NCI-H1436 (cell line): ENCODE results near the gene HDAC4.
"Not testable (repeated sequence)": the region's sequence is repeated elsewhere in the genome, so short reads cannot be mapped to it uniquely, and the experiment has no call there.

Experiments used
- DNase-seq: peaks from one replicate; lab custom pipeline; 2025; lab: John Stamatoyannopoulos, UW

Gene HDAC4

DNA sequence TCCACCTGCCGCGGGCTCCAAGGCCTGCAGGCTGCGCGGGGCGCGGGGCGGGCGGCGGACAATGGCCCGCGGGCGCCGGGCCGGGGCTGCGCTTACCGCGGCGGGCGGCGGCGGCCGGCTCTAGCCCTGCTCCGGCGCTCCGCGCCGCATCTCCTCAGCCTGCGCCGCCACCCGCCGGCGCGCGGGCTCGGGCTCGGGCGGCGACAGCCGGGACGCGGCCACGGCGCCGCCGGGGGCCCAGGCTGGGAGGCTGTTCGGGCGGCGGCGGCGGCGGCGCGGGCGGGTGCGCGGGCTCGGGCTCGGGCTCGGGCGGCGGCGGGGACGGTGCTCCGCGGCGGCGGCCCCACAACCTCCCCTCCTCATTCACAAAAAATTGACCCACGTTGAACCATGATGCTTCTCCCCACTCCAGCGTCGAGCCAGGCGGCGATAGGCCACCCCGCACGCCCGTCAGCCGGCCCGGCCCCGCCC is at the start of gene HDAC4:
Gene HDAC4, minus strand, starts transcription at position 425 of the 471 bp plus-strand sequence. CDS start 48,321 bp downstream, outside the sequence.
- no peak for DNase-seq

- DNase-seq: not testable (repeated sequence)
These were observed 48.6 kb upstream of the HDAC4 start for GRCh38 chr2:239449468-239449867.

DNA sequence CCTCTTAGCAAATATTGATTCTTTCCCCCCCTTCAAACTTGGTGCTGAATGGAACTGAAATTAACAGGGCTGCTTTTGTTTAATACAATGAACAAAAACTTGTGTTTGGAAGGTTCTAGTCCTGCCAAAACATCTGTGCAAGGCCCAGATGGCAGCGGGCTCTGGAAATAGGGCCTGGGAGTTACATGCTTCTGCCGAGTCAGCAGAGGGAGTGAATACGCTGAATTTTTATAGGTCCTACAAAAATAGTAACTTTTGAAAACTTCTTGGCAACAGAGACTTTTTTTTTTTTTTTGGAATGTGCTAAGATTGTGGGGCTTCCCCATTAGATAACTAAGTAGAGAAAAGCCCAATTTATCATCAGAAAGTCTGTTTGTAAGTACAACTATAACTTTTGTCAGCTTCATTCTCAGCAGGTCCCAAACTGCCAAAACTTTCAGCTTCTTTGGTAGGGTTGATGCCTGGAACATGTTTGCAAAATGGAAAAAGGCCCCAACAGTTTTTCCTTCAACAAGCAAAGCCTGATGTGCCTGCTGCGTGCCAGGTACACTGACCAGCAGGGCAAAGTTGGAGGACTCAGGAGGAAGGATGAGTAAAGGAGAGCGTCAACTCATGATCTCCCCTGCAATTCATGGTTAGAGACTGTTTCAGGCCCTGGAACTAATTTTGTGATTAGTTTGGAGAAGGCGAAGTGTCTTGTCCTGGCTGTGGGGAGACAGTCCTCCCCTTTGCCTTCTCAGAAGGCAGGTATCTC is 45.1 kb upstream of the HDAC4 start:
- no peak for DNase-seq

GRCh38 chr2:239444626-239445577 is 44.1 kb upstream of the HDAC4 start:
- no peak for DNase-seq

DNA sequence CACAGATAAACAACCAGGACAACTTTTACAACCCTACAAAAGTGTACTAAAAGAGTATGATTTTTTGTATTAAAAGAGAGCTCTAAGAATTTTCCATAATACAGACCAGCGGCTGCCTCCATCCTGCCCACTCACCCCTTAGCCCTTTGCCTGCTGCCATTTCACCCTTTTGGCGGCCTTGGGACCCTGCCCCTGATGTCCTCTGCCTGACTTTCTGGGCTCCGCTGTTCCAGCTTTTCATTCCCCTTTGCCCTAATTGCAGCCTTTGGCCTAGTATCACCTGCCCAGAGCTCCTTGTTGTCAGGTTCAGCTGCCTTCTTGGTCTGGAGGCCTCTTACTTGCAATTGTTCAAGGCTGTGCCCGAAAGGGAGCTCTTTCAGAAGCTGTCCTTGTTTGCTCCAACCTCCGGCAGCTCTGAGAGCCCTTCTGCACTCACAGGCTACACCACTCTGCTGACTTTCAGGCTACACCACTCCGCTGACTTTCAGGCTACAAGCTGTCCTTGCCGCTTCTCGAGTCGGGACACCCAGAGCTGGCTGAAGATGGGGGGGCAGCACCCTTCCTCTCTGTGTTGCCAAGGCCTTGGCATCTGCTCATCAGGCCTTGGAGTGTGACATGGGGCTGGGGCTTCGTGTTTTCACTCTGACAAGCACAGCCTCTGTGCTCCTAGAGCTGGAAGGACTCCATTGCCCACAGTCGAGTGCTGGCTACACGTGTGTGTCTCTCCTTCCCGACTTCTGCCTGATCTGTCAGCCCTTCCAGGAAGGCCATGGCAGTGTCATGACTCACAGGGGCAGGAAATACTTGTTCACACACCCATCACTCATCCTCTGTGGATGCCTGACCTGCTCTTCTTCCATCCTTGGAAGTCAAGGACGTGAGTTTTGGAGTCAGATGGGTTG is 43.1 kb upstream of the HDAC4 start:
- DNase-seq: no peak

DNA sequence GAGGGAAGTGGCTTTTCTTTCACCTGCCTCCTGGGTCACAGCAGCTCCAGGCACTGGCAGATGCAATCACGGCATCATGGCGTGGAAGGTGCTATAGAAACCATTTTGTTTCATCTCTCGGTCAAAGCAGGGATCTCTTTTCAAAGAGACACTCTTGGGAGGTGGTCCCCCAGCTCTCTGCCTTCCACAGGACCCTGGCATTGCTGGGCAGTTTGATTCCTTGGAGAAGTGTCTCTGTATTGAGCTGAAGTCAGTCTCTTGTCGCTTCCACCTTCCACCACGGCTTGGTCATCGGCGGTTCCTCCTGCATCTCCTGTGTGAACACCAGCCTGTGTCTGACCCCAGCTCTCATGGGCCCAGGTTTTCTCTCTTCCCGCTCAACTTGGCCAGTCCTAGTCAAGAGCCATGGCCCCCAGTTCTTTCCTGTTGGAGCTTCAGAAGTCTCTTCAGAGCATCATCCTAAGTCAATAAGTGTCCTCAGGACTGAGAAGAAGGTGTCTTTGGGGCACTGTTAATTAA is 42.3 kb upstream of the HDAC4 start:
- DNase-seq: no peak

GRCh38 chr2:239442192-239442591 is 41.4 kb upstream of the HDAC4 start:
- no peak for DNase-seq

DNA sequence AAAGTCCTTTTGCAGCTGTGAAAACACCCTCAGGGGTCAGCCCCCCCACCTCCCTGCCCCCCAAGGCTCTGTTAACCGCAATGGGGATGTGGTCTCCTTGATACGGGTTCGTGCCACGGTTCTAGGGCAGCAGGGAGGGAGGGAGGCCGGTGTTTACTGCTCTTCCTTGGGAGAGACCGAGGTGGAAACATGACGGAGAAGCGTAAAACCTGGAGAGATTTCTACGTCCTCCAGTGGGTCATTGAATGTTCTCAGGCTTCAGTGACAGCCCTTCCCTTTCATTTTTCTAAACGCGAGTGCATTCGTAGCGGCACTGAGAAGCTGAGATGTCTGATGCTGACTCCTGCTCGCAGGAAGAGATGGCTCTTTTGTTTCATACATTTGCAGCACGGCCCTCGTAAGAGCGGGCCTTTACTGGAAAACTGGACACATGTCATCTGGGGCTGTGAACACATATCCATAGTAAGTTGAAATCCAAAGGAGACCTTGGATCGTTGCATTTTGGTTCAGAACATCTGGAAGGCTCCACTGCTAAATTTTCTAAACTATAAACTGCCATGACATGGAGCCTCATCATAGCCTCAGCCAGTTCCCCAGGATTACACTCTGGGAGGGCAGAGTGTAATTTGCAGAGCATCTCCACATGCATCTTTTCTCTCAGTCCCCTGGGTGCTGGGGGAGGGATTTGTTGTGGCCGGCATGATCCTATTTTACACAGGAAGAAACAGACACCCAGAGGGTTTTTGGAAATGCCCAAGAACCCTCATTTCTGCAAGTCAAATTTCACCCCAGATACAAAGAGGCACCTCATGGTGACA is 40.6 kb upstream of the HDAC4 start:
- no peak for DNase-seq

GRCh38 chr2:239440511-239440959 is 39.7 kb upstream of the HDAC4 start:
- no peak for DNase-seq

- DNase-seq: no peak
These were observed 39.0 kb upstream of the HDAC4 start for GRCh38 chr2:239439754-239440315.

GRCh38 chr2:239438995-239439753 is 38.4 kb upstream of the HDAC4 start:
- DNase-seq: no peak

- DNase-seq: no peak
These were observed 37.5 kb upstream of the HDAC4 start for GRCh38 chr2:239438368-239438767.

DNA sequence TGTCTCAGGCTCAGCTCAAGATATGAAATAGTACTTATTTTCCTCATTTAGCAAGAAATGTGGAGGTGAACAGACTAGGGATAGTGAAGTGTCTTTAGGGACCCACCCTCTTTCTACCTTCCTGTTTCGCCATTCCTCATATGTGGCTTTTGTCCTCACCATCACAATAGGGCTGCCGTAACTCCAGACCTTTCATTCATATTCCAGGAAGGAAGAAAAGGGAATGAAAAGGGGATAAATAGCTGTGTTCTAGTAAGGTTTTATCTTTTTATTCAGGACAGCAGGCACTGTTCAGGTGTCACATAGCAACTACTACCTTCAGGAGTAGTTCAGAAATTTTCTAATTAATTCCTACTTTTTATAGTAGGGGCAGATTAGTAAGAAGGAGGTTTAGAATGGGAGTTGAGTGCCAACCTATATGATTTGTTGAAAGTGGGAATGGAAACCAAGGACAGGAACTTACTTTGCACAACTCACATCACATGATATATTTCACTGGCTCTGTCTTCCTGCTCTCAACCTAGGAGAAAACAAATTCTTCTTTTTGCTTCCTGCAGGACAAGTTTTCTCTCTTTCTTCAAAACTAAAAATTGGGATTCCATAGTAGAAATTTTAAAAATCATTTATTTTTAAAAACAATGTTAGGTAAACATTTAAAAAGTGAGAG is 36.0 kb upstream of the HDAC4 start:
- DNase-seq: no peak

DNA sequence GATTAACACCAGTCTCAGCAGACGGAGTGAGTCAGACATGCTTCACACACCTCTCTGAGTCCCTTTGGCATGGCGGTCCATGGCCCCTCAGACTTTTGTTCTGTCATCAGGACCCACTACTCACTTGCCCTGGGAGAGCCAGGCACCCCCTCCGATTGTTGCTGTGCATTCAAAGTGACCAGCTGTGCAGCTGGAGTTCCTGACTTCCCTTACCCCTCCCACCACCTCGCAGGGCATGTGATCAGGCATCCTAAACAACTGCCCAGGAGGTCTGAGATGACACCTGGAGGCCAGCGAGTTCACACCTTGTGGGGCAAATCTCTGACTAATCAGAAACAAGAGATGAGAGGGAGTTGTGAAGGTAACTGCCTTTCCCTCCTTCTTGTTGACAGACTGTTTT is 35.3 kb upstream of the HDAC4 start:
- DNase-seq: no peak

DNA sequence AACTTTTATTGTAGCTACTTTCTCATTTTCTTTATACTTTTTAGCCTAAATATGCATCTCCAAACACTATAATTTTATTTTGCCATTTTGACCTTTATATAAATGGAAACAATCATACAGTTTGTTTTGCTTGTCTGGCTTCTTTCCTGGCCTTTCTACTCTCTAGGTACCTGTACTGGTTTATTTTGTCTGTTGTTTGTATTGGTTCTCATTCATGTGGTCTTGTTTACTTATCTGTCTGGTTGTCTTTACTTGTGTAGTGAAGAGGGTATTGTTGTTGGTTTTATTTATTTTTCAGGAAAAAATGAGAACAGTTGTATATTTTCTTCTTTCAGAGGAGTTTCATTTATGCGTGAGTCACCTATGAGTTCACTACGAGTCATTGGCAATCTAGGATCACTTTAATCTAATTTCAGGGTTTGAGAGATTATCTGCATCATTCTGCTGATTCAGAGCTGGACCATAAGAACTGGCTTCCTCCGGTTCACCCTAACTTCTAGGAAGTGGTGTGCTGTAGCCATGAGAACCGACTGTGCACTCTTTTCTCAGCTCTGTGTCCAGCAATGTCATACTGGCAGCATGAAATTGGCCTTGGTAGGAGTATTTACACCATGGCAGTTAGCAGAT is 33.1 kb upstream of the HDAC4 start:
- DNase-seq: no peak

DNA sequence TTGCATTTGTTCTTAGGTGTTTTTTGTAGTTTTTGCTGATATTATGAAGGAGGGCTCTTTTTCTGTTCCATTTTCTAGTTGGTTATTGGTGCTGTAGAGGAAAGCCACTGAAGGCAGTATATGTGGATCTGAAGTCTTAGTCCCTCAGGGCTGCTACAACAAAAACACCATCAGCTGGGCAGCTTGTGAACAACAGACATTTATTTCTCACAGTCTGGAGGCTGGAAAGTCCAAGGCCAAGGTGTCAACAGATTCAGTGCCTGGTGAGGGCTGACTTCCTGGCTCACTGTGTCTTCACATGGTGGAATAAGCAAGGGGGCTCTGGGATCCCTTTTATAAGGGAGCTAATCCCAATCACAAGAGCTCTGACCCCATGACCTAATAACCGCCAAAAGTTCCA is 31.4 kb upstream of the HDAC4 start:
- DNase-seq: no peak

DNA sequence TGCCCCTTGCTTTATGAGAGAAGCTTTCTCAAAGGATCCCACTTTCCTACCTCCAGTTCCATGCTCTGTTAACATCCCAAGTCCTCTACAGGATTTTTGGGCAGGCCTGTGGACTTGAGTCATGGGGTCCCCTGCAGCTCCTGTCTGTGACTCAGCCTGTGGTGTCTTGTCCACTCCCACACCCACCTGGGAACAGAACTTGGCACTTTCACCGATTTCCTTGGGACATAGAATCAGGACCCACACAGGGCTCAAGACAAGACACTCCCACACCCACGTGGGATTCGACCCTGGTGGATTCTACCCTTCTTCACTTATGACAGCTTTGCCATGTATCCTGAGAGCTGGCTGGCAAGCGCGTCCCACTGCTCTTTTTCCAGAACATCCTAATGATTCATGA is 30.7 kb upstream of the HDAC4 start:
- DNase-seq: no peak
